ENCODE measurements around the gene TEKT1.
"Not testable (repeated sequence)": the region's sequence is repeated elsewhere in the genome, so short reads cannot be mapped to it uniquely, and the experiment has no call there.

TEKT1 gene

GRCh38 chr17:6796887-6797490 is 34.5 kb downstream of the TEKT1 start:
- DNase-seq (ENCODE audit: low spot score in 2 of 2) = no peak

GRCh38 chr17:6796017-6796886 is 35.3 kb downstream of the TEKT1 start:
- Mint-ChIP-seq H3K4me1 (no peaks in the 10 kb centered on the region), H3K36me3 (no peaks in the 10 kb centered on the region), H3K27ac (no peak overlapping the region), H3K4me3 (no peak overlapping the region), H3K27me3 (peaks cover 17% of the 10 kb centered on the region), H3K9me3 (no peaks in the 10 kb centered on the region)
- no peak for DNase-seq (ENCODE audit: low spot score in 2 of 2)
- ATAC-seq (ENCODE audit: low read depth) = no peak

More at GRCh38 chr17:6796887-6797490, 34.5 kb downstream of the TEKT1 start:
- Mint-ChIP-seq H3K36me3 (no peaks in the 10 kb centered on the region), H3K9me3 (no peaks in the 10 kb centered on the region), H3K4me1 (no peaks in the 10 kb centered on the region), H3K27me3 (peaks cover 15% of the 10 kb centered on the region), H3K27ac (no peak overlapping the region), H3K4me3 (no peak overlapping the region)
- ATAC-seq (ENCODE audit: low read depth) = no peak

- ATAC-seq (ENCODE audit: low read depth) (no peak), DNase-seq (ENCODE audit: low spot score in 2 of 2) (no peak)
- no peak overlapping the region for H3K27ac Mint-ChIP-seq
- H3K9me3 Mint-ChIP-seq = no peaks in the 10 kb centered on the region
- H3K4me1 Mint-ChIP-seq = no peaks in the 10 kb centered on the region
- H3K36me3 Mint-ChIP-seq = no peaks in the 10 kb centered on the region
- H3K4me3 Mint-ChIP-seq = no peak overlapping the region
- peaks cover 17% of the 10 kb centered on the region for H3K27me3 Mint-ChIP-seq
These were observed 37.6 kb downstream of the TEKT1 start for GRCh38 chr17:6793748-6794493.

GRCh38 chr17:6789146-6789545 is 42.4 kb downstream of the TEKT1 start:
- ATAC-seq (ENCODE audit: low read depth) (no peak), DNase-seq (ENCODE audit: low spot score in 2 of 2) (no peak)
- no peak overlapping the region for H3K27ac Mint-ChIP-seq
- H3K4me3 Mint-ChIP-seq = no peak overlapping the region
- H3K9me3 Mint-ChIP-seq = no peaks in the 10 kb centered on the region
- no peaks in the 10 kb centered on the region for H3K4me1 Mint-ChIP-seq
- peaks cover 22% of the 10 kb centered on the region for H3K27me3 Mint-ChIP-seq
- H3K36me3 Mint-ChIP-seq = no peaks in the 10 kb centered on the region

- Mint-ChIP-seq H3K27me3 (peaks cover 11% of the 10 kb centered on the region), H3K4me3 (no peak overlapping the region), H3K36me3 (no peaks in the 10 kb centered on the region), H3K9me3 (peaks cover 4% of the 10 kb centered on the region), H3K27ac (no peak overlapping the region), H3K4me1 (no peaks in the 10 kb centered on the region)
- no peak for ATAC-seq (ENCODE audit: low read depth)
- no peak for DNase-seq (ENCODE audit: low spot score in 2 of 2)
These were observed 44.3 kb downstream of the TEKT1 start for GRCh38 chr17:6787081-6787693.

GRCh38 chr17:6786618-6787017 is 44.9 kb downstream of the TEKT1 start:
- Mint-ChIP-seq H3K27ac (no peak overlapping the region), H3K9me3 (peaks cover 7% of the 10 kb centered on the region), H3K27me3 (peaks cover 13% of the 10 kb centered on the region), H3K4me3 (no peak overlapping the region), H3K4me1 (no peaks in the 10 kb centered on the region), H3K36me3 (peaks cover 1% of the 10 kb centered on the region)
- ATAC-seq (ENCODE audit: low read depth) (no peak), DNase-seq (ENCODE audit: low spot score in 2 of 2) (no peak)

- Mint-ChIP-seq H3K27ac (no peak overlapping the region), H3K36me3 (peaks cover 2% of the 10 kb centered on the region), H3K9me3 (peaks cover 7% of the 10 kb centered on the region), H3K4me1 (no peaks in the 10 kb centered on the region), H3K27me3 (peaks cover 21% of the 10 kb centered on the region), H3K4me3 (no peak overlapping the region)
- DNase-seq (ENCODE audit: low spot score in 2 of 2) (no peak), ATAC-seq (ENCODE audit: low read depth) (no peak)
These were observed 49.3 kb downstream of the TEKT1 start for GRCh38 chr17:6782244-6782643.

GRCh38 chr17:6780886-6781285 is 50.6 kb downstream of the TEKT1 start:
- Mint-ChIP-seq H3K27me3 (peaks cover 17% of the 10 kb centered on the region), H3K27ac (no peak overlapping the region), H3K4me1 (no peaks in the 10 kb centered on the region), H3K9me3 (peaks cover 10% of the 10 kb centered on the region), H3K36me3 (peaks cover 2% of the 10 kb centered on the region), H3K4me3 (no peak overlapping the region)
- DNase-seq (ENCODE audit: low spot score in 2 of 2) (no peak), ATAC-seq (ENCODE audit: low read depth) (no peak)

GRCh38 chr17:6780001-6780400 is 51.5 kb downstream of the TEKT1 start:
- no peak for ATAC-seq (ENCODE audit: low read depth)
- peaks cover 2% of the 10 kb centered on the region for H3K36me3 Mint-ChIP-seq

GRCh38 chr17:6779411-6779810 is 52.1 kb downstream of the TEKT1 start:
- DNase-seq (ENCODE audit: low spot score in 2 of 2) (no peak), ATAC-seq (ENCODE audit: low read depth) (no peak)
- H3K9me3 Mint-ChIP-seq = peaks cover 11% of the 10 kb centered on the region
- H3K27me3 Mint-ChIP-seq = peaks cover 17% of the 10 kb centered on the region
- no peak overlapping the region for H3K4me3 Mint-ChIP-seq
- peaks cover 4% of the 10 kb centered on the region for H3K36me3 Mint-ChIP-seq
- no peak overlapping the region for H3K27ac Mint-ChIP-seq
- H3K4me1 Mint-ChIP-seq = no peaks in the 10 kb centered on the region

More at GRCh38 chr17:6780001-6780400, 51.5 kb downstream of the TEKT1 start:
- peaks cover 15% of the 10 kb centered on the region for H3K27me3 Mint-ChIP-seq
- H3K27ac Mint-ChIP-seq = no peak overlapping the region
- H3K9me3 Mint-ChIP-seq = peaks cover 10% of the 10 kb centered on the region
- no peaks in the 10 kb centered on the region for H3K4me1 Mint-ChIP-seq
- no peak overlapping the region for H3K4me3 Mint-ChIP-seq
- no peak for DNase-seq (ENCODE audit: low spot score in 2 of 2)

- peaks cover 13% of the 10 kb centered on the region for H3K27me3 Mint-ChIP-seq
- H3K36me3 Mint-ChIP-seq = peaks cover 33% of the 10 kb centered on the region
- H3K9me3 Mint-ChIP-seq = peaks cover 11% of the 10 kb centered on the region
- H3K4me1 Mint-ChIP-seq = no peaks in the 10 kb centered on the region
- no peak within 1 kb of the TSS for H3K27ac Mint-ChIP-seq
- H3K4me3 Mint-ChIP-seq = no peak within 1 kb of the TSS
- ATAC-seq (ENCODE audit: low read depth) (no peak), DNase-seq (ENCODE audit: low spot score in 2 of 2) (no peak)
These were observed 55.6 kb downstream of the TEKT1 start, which contains the start of gene FBXO39 for GRCh38 chr17:6775871-6776405. Gene FBXO39 (plus strand): TSS chr17:6776215. CDS start chr17:6779869, 3,654 bp downstream.

GRCh38 chr17:6774906-6775305 is 56.6 kb downstream of the TEKT1 start:
- not testable (repeated sequence) for ATAC-seq (ENCODE audit: low read depth); H3K27ac Mint-ChIP-seq; H3K4me1 Mint-ChIP-seq; H3K4me3 Mint-ChIP-seq; DNase-seq (ENCODE audit: low spot score in 2 of 2)
- Mint-ChIP-seq H3K27me3 (peaks cover 13% of the 10 kb centered on the region), H3K9me3 (peaks cover 11% of the 10 kb centered on the region), H3K36me3 (peaks cover 39% of the 10 kb centered on the region)

- no peak overlapping the region for H3K27ac Mint-ChIP-seq
- H3K27me3 Mint-ChIP-seq = peaks cover 4% of the 10 kb centered on the region
- DNase-seq (ENCODE audit: low spot score in 2 of 2) (no peak), ATAC-seq (ENCODE audit: low read depth) (no peak)
- peaks cover 23% of the 10 kb centered on the region for H3K9me3 Mint-ChIP-seq
- peaks cover 65% of the 10 kb centered on the region for H3K36me3 Mint-ChIP-seq
- no peak overlapping the region for H3K4me3 Mint-ChIP-seq
- H3K4me1 Mint-ChIP-seq = no peaks in the 10 kb centered on the region
These were observed 59.5 kb downstream of the TEKT1 start for GRCh38 chr17:6772016-6772415.
